Measurements from ENCODE around the gene HSDL2. TPM values are rescaled to one million over a fixed set of nuclear protein-coding genes. Genes with fewer than 3 reads are reported as not detected.
"Not testable (repeated sequence)": the region's sequence is repeated elsewhere in the genome, so short reads cannot be mapped to it uniquely, and the experiment has no call there.

The HSDL2 gene
- total and polyA plus RNA-seq, 4 donors, result 22.5 to 58.6 (median 34.8) TPM

DNA sequence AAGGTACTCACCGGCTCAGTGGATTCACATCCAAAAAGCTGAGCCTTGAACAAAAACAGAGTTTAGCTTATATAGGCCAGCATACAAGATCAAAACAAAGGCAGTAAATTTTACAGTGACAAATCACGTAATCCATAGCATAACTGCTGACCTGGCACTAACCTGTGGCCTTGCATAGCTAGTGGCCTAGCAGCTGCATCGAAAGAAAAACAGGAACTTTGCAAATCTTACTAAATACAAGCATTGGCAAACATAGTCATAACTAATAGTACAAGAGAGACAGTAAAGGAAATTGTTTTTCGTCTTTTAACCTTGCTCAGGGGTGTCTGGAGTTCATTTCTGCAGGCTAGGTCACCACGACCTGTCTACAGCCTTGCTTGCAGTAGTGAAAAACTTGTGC, 4.8 kb downstream of the HSDL2 start:
- H3K4me1 ChIP-seq (ENCODE audit: control insufficient read depth in 5 of 5, insufficient read depth in 5 of 5, low read length in 5 of 5), result peaks cover 0 to 21% (median 5%) of the 10 kb centered on the region in 5 donors
- H3K9me3 ChIP-seq (ENCODE audit: control insufficient read depth in 4 of 4, insufficient read depth in 3 of 4, low read length in 3 of 4), result no peaks in the 10 kb centered on the region
- peak in 2 of 3 donors; percentile 40 to 42 for DNase-seq
- no peaks in the 10 kb centered on the region for H3K27me3 ChIP-seq (ENCODE audit: control insufficient read depth in 3 of 3, insufficient read depth in 3 of 3, low read length in 2 of 3)
- peak overlapping the region; percentile 31 to 64 for H3K9ac ChIP-seq (ENCODE audit: insufficient read depth in 1 of 2, low read length in 2 of 2)
- peaks cover 0 to 3% (median 0%) of the 10 kb centered on the region in 4 donors for H3K36me3 ChIP-seq (ENCODE audit: control insufficient read depth in 4 of 4, insufficient read depth in 4 of 4, low read length in 4 of 4)
- 36 to 56% methylated on average over 5 of the region's 5 CpGs for WGBS, 2 donors
- H3K4me3 ChIP-seq, result no peak overlapping the region
- ATAC-seq (ENCODE audit: insufficient read depth, low FRiP score), result no peak
- TF ChIP-seq, protein P1, sequence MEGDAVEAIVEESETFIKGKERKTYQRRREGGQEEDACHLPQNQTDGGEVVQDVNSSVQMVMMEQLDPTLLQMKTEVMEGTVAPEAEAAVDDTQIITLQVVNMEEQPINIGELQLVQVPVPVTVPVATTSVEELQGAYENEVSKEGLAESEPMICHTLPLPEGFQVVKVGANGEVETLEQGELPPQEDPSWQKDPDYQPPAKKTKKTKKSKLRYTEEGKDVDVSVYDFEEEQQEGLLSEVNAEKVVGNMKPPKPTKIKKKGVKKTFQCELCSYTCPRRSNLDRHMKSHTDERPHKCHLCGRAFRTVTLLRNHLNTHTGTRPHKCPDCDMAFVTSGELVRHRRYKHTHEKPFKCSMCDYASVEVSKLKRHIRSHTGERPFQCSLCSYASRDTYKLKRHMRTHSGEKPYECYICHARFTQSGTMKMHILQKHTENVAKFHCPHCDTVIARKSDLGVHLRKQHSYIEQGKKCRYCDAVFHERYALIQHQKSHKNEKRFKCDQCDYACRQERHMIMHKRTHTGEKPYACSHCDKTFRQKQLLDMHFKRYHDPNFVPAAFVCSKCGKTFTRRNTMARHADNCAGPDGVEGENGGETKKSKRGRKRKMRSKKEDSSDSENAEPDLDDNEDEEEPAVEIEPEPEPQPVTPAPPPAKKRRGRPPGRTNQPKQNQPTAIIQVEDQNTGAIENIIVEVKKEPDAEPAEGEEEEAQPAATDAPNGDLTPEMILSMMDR (IDR thresholded peaks at IDR 0.05; ENCODE audit: control extremely low read depth, extremely low read depth), result no peak
- peak overlapping the region in 1 of 2 donors; percentile 6 for H3K27ac ChIP-seq (ENCODE audit: low read depth in 1 of 2, low read length in 1 of 2)

DNA sequence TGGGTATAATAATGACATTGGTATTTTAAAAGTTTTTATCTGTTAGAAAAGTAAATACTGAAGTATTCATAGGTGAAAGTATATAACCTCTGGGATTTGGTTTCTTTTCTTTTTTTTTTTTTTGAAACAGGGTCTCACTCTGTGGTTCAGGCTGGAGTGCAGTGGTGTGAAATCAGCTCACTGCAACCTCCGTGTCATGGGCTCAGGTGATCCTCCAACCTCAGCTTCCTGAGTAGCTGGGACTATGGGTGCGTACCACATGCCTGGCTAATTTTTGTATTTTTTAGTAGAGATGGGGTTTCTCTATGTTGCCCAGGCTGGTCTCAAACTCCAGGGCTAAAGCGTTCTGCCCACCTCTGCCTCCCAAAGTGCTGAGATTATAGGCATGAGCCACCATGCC, 7.2 kb downstream of the HSDL2 start:
- peaks cover 0 to 16% (median 5%) of the 10 kb centered on the region in 5 donors for H3K4me1 ChIP-seq (ENCODE audit: control insufficient read depth in 5 of 5, insufficient read depth in 5 of 5, low read length in 5 of 5)
- 79 to 89% methylated on average over 3 of the region's 3 CpGs for WGBS, 2 donors
- H3K27ac ChIP-seq (ENCODE audit: low read depth in 1 of 2, low read length in 1 of 2), result no peak overlapping the region
- H3K4me3 ChIP-seq, result no peak overlapping the region
- TF ChIP-seq, protein P1 (IDR thresholded peaks at IDR 0.05; ENCODE audit: control extremely low read depth, extremely low read depth), result no peak
- H3K9ac ChIP-seq (ENCODE audit: insufficient read depth in 1 of 2, low read length in 2 of 2), result no peak overlapping the region
- H3K36me3 ChIP-seq (ENCODE audit: control insufficient read depth in 4 of 4, insufficient read depth in 4 of 4, low read length in 4 of 4), result peaks cover 0 to 3% (median 0%) of the 10 kb centered on the region in 4 donors
- no peaks in the 10 kb centered on the region for H3K9me3 ChIP-seq (ENCODE audit: control insufficient read depth in 4 of 4, insufficient read depth in 3 of 4, low read length in 3 of 4)
- no peak for ATAC-seq (ENCODE audit: insufficient read depth, low FRiP score)
- DNase-seq, result no peak
- H3K27me3 ChIP-seq (ENCODE audit: control insufficient read depth in 3 of 3, insufficient read depth in 3 of 3, low read length in 2 of 3), result no peaks in the 10 kb centered on the region

DNA sequence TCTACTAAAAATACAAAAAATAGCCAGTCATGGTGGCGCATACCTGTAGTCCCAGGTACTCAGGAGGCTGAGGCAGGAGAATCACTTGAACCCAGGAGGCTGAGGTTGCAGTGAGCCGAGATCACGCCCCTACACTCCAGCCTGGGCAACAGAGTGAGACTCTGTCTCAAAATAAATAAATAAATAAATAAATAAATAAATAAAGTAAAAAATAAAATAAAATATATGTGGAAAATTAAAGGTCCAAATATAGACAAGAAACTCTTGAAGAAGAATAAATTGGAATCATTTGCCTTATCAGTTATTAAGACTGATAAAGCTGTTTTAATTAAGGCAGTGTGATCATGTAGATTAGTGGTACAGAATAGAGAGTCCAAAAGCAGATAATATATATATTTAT, 10.0 kb downstream of the HSDL2 start:
- not testable (repeated sequence) for DNase-seq
- 99 to 100% methylated on average over 3 of the region's 3 CpGs for WGBS, 2 donors

DNA sequence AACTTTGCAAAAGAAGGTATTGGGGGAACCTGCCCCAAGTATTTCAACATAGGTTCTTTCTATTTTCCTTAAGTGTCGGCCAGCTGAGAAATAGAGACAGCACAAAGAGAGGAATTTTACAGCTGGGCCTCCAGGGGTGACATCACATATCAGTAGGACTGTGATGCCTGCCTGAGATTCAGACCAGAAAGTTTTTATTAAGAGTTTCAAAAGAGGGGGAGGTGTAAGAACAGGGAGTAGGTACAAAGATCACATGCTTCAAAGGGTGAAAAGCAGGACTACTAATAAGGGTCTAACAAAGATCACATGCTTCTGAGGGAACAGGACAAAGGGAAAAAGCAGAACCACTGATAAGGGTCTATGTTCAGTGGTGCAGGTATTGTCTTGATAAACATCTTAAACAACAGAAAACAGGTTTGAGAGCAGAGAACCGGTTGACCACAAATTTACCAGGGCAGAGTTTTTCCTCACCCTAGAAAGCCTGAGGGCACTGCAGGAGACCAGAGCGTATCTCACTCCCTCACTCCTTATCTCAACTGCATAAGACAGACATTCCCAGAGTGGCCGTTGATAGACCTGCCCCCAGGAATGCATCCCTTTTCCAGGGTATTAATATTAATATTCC, 12.1 kb downstream of the HSDL2 start:
- not testable (repeated sequence) for H3K4me1 ChIP-seq (ENCODE audit: control insufficient read depth in 5 of 5, insufficient read depth in 5 of 5, low read length in 5 of 5); H3K9ac ChIP-seq (ENCODE audit: insufficient read depth in 1 of 2, low read length in 2 of 2); ATAC-seq (ENCODE audit: insufficient read depth, low FRiP score); H3K36me3 ChIP-seq (ENCODE audit: control insufficient read depth in 4 of 4, insufficient read depth in 4 of 4, low read length in 4 of 4); H3K27ac ChIP-seq (ENCODE audit: low read depth in 1 of 2, low read length in 1 of 2); H3K27me3 ChIP-seq (ENCODE audit: control insufficient read depth in 3 of 3, insufficient read depth in 3 of 3, low read length in 2 of 3); H3K9me3 ChIP-seq (ENCODE audit: control insufficient read depth in 4 of 4, insufficient read depth in 3 of 4, low read length in 3 of 4); H3K4me3 ChIP-seq; DNase-seq
- 79% methylated on average over 4 of the region's 4 CpGs for WGBS, 2 donors

More for the DNA sequence above, 10.0 kb downstream of the HSDL2 start:
- not testable (repeated sequence) for H3K27me3 ChIP-seq (ENCODE audit: control insufficient read depth in 3 of 3, insufficient read depth in 3 of 3, low read length in 2 of 3); H3K36me3 ChIP-seq (ENCODE audit: control insufficient read depth in 4 of 4, insufficient read depth in 4 of 4, low read length in 4 of 4); H3K9ac ChIP-seq (ENCODE audit: insufficient read depth in 1 of 2, low read length in 2 of 2); H3K4me3 ChIP-seq; H3K27ac ChIP-seq (ENCODE audit: low read depth in 1 of 2, low read length in 1 of 2); ATAC-seq (ENCODE audit: insufficient read depth, low FRiP score); H3K9me3 ChIP-seq (ENCODE audit: control insufficient read depth in 4 of 4, insufficient read depth in 3 of 4, low read length in 3 of 4); H3K4me1 ChIP-seq (ENCODE audit: control insufficient read depth in 5 of 5, insufficient read depth in 5 of 5, low read length in 5 of 5)

DNA sequence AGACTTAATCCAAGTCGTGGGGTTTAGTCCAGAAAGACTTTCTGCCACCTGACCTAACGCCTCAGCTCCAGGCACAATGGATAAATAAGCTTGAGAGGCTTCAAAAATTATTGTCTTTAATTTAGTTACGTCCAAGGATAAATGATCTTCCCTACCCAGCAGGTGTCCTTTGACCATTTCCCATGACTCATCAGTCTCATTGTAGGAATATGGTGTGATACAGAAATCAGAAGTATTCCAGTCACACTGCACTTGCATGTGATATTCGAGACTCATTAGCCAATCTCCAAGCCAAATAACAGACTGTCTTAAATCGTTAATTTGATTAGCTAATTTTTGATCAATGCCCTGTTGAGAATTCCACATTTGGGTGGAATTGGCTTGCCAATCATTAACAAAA, 13.2 kb downstream of the HSDL2 start:
- H3K4me1 ChIP-seq (ENCODE audit: control insufficient read depth in 5 of 5, insufficient read depth in 5 of 5, low read length in 5 of 5); DNase-seq; H3K27ac ChIP-seq (ENCODE audit: low read depth in 1 of 2, low read length in 1 of 2); H3K4me3 ChIP-seq; H3K9ac ChIP-seq (ENCODE audit: insufficient read depth in 1 of 2, low read length in 2 of 2); H3K36me3 ChIP-seq (ENCODE audit: control insufficient read depth in 4 of 4, insufficient read depth in 4 of 4, low read length in 4 of 4); H3K9me3 ChIP-seq (ENCODE audit: control insufficient read depth in 4 of 4, insufficient read depth in 3 of 4, low read length in 3 of 4); ATAC-seq (ENCODE audit: insufficient read depth, low FRiP score); H3K27me3 ChIP-seq (ENCODE audit: control insufficient read depth in 3 of 3, insufficient read depth in 3 of 3, low read length in 2 of 3): not testable (repeated sequence)
- WGBS, 2 donors, result 91 to 94% methylated on average over 5 of the region's 5 CpGs

Data from lung (tissue), 12 donors.